ENCODE data around the gene CYB5D1.

- no peak for TF ChIP-seq CTCF (IDR thresholded peaks at IDR 0.05; ENCODE audit: insufficient read depth, low read length)
- TF ChIP-seq REST (IDR thresholded peaks at IDR 0.05; ENCODE audit: insufficient replicate concordance, low read depth) = no peak
- TF ChIP-seq POLR2AphosphoS5 (IDR thresholded peaks at IDR 0.05; ENCODE audit: low read depth) = no peak
Measured at GRCh38 chr17:7814969-7815368, 42.8 kb upstream of the CYB5D1 start.

Data from HL-60 (cell line).